Measurements from ENCODE around the gene KRT33B. TPM values are rescaled to one million over a fixed set of nuclear protein-coding genes. Genes with fewer than 3 reads are reported as not detected.

KRT33B gene
- total and polyA plus RNA-seq, 2 of the 13 experiments (the other 11 are each of a cell fraction or from before 2014, with no cell fraction given), result not detected

DNA sequence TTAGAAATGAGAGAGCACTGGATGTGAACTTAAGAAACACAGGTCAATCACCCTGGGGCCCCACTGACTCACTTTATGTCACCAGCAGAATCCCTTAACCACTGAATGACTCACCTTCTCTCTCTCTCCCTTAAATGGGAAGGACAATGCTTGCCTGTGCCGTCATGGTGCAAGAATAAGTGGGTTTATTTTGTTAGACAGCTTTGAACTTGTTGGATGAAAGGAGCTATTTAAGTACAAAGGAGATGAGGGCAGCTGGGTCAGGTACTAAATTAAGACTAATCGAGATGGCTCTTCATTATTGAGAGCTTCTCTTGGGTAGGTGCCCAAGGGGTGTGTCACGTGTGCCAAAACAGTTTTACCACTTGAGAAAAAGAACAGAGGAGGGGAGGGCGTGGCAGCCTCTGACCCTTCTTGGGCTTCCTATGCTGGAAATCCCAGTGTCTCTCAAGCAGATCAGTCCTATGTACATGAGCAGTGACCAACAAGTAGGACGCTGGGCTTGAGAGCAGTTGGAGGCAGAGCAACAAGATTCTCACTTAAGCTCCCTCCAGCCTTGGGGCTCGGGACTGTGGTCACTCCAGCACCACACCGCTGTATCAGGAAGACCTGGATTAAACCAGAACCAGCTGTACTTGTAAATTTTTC is 34.5 kb upstream of the KRT33B start (continued):
- peak; percentile 75 to 86; a peak in 3 of 4 replicates for TF ChIP-seq NR2F1 (CRISPR knock-in tag; IDR thresholded peaks at IDR 0.05)
- TF ChIP-seq, protein P1, sequence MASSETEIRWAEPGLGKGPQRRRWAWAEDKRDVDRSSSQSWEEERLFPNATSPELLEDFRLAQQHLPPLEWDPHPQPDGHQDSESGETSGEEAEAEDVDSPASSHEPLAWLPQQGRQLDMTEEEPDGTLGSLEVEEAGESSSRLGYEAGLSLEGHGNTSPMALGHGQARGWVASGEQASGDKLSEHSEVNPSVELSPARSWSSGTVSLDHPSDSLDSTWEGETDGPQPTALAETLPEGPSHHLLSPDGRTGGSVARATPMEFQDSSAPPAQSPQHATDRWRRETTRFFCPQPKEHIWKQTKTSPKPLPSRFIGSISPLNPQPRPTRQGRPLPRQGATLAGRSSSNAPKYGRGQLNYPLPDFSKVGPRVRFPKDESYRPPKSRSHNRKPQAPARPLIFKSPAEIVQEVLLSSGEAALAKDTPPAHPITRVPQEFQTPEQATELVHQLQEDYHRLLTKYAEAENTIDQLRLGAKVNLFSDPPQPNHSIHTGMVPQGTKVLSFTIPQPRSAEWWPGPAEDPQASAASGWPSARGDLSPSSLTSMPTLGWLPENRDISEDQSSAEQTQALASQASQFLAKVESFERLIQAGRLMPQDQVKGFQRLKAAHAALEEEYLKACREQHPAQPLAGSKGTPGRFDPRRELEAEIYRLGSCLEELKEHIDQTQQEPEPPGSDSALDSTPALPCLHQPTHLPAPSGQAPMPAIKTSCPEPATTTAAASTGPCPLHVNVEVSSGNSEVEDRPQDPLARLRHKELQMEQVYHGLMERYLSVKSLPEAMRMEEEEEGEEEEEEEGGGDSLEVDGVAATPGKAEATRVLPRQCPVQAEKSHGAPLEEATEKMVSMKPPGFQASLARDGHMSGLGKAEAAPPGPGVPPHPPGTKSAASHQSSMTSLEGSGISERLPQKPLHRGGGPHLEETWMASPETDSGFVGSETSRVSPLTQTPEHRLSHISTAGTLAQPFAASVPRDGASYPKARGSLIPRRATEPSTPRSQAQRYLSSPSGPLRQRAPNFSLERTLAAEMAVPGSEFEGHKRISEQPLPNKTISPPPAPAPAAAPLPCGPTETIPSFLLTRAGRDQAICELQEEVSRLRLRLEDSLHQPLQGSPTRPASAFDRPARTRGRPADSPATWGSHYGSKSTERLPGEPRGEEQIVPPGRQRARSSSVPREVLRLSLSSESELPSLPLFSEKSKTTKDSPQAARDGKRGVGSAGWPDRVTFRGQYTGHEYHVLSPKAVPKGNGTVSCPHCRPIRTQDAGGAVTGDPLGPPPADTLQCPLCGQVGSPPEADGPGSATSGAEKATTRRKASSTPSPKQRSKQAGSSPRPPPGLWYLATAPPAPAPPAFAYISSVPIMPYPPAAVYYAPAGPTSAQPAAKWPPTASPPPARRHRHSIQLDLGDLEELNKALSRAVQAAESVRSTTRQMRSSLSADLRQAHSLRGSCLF (CRISPR knock-in tag; IDR thresholded peaks at IDR 0.05; ENCODE audit: borderline replicate concordance), result no peak
- TF ChIP-seq, protein P2, sequence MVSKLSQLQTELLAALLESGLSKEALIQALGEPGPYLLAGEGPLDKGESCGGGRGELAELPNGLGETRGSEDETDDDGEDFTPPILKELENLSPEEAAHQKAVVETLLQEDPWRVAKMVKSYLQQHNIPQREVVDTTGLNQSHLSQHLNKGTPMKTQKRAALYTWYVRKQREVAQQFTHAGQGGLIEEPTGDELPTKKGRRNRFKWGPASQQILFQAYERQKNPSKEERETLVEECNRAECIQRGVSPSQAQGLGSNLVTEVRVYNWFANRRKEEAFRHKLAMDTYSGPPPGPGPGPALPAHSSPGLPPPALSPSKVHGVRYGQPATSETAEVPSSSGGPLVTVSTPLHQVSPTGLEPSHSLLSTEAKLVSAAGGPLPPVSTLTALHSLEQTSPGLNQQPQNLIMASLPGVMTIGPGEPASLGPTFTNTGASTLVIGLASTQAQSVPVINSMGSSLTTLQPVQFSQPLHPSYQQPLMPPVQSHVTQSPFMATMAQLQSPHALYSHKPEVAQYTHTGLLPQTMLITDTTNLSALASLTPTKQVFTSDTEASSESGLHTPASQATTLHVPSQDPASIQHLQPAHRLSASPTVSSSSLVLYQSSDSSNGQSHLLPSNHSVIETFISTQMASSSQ (IDR thresholded peaks at IDR 0.05; ENCODE audit: low read depth), result no peak
- TF ChIP-seq, protein P2 (CRISPR knock-in tag; IDR thresholded peaks at IDR 0.05; ENCODE audit: borderline replicate concordance), result no peak
- TF ChIP-seq HNRNPK (IDR thresholded peaks at IDR 0.05; ENCODE audit: low read depth, low read length, poor library complexity, severe bottlenecking), result no peak
- TF ChIP-seq, protein P3, sequence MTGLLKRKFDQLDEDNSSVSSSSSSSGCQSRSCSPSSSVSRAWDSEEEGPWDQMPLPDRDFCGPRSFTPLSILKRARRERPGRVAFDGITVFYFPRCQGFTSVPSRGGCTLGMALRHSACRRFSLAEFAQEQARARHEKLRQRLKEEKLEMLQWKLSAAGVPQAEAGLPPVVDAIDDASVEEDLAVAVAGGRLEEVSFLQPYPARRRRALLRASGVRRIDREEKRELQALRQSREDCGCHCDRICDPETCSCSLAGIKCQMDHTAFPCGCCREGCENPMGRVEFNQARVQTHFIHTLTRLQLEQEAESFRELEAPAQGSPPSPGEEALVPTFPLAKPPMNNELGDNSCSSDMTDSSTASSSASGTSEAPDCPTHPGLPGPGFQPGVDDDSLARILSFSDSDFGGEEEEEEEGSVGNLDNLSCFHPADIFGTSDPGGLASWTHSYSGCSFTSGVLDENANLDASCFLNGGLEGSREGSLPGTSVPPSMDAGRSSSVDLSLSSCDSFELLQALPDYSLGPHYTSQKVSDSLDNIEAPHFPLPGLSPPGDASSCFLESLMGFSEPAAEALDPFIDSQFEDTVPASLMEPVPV (CRISPR knock-in tag; IDR thresholded peaks at IDR 0.05), result no peak
- TF ChIP-seq DR1 (CRISPR knock-in tag; IDR thresholded peaks at IDR 0.05), result no peak
- TF ChIP-seq, protein P4, sequence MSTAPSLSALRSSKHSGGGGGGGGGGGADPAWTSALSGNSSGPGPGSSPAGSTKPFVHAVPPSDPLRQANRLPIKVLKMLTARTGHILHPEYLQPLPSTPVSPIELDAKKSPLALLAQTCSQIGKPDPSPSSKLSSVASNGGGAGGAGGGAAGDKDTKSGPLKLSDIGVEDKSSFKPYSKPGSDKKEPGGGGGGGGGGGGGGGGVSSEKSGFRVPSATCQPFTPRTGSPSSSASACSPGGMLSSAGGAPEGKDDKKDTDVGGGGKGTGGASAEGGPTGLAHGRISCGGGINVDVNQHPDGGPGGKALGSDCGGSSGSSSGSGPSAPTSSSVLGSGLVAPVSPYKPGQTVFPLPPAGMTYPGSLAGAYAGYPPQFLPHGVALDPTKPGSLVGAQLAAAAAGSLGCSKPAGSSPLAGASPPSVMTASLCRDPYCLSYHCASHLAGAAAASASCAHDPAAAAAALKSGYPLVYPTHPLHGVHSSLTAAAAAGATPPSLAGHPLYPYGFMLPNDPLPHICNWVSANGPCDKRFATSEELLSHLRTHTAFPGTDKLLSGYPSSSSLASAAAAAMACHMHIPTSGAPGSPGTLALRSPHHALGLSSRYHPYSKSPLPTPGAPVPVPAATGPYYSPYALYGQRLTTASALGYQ (CRISPR knock-in tag; IDR thresholded peaks at IDR 0.05), result 0 out of 2 replicates have a peak, but pooled peaks have one; percentile 53
- peak; percentile 85 for TF ChIP-seq JUNB (CRISPR knock-in tag; IDR thresholded peaks at IDR 0.05; ENCODE audit: borderline replicate concordance)
- TF ChIP-seq FOSL1 (CRISPR knock-in tag; IDR thresholded peaks at IDR 0.05; ENCODE audit: borderline replicate concordance), result peak; percentile 87
- TF ChIP-seq, protein P5, sequence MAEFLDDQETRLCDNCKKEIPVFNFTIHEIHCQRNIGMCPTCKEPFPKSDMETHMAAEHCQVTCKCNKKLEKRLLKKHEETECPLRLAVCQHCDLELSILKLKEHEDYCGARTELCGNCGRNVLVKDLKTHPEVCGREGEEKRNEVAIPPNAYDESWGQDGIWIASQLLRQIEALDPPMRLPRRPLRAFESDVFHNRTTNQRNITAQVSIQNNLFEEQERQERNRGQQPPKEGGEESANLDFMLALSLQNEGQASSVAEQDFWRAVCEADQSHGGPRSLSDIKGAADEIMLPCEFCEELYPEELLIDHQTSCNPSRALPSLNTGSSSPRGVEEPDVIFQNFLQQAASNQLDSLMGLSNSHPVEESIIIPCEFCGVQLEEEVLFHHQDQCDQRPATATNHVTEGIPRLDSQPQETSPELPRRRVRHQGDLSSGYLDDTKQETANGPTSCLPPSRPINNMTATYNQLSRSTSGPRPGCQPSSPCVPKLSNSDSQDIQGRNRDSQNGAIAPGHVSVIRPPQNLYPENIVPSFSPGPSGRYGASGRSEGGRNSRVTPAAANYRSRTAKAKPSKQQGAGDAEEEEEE (CRISPR knock-in tag; IDR thresholded peaks at IDR 0.05; ENCODE audit: borderline replicate concordance), result no peak
